GM23338 (cell line): Measurements from ENCODE around the gene ECE1. TPM values are rescaled to one million over a fixed set of nuclear protein-coding genes. Genes with fewer than 3 reads are reported as not detected.

Experiments
- ATAC-seq: fragments of 200-7000 bp; cut with Tn5 transposase; 3 replicates; pipeline ENCODE4 v1.9.1; 2020
- DNase-seq: peaks from one replicate; pipeline ENCODE4 v3.0.0-alpha.2; 2015; ENCODE audit warnings: low spot score
- H2AFZ ChIP-seq: fragments of 200-600 bp; sonication (generic); 2 replicates; pipeline ENCODE4 v1.8.0; 2016; ENCODE audit warnings: antibody characterized with exemption, mild to moderate bottlenecking, moderate library complexity
- H3F3A ChIP-seq: fragments of 200-600 bp; sonication (generic); replicated peaks from 2 replicates; pipeline ENCODE4 v1.8.0; 2017; ENCODE audit warnings: antibody characterized with exemption, mixed run types, low read depth
- H3K27ac ChIP-seq: fragments of 200-600 bp; sonication (generic); 2 replicates; pipeline ENCODE4 v1.6.1; 2016; ENCODE audit warnings: low read depth
- H3K27me3 ChIP-seq: fragments of 200-600 bp; sonication (generic); 2 replicates; pipeline ENCODE4 v1.8.0; 2016; ENCODE audit warnings: mild to moderate bottlenecking, mixed run types, moderate library complexity; ENCODE audit not compliant: insufficient read depth
- H3K36me3 ChIP-seq: fragments of 200-600 bp; sonication (generic); 2 replicates; pipeline ENCODE4 v1.8.0; 2016; ENCODE audit warnings: mild to moderate bottlenecking; ENCODE audit not compliant: insufficient read depth
- H3K4me1 ChIP-seq: fragments of 200-600 bp; sonication (generic); 2 replicates; pipeline ENCODE4 v1.8.0; 2016; ENCODE audit warnings: mild to moderate bottlenecking, moderate library complexity; ENCODE audit not compliant: insufficient read depth
- H3K4me2 ChIP-seq: fragments of 200-600 bp; sonication (generic); 2 replicates; pipeline ENCODE4 v1.7.1; 2017; ENCODE audit warnings: mixed run types
- H3K4me3 ChIP-seq: fragments of 200-600 bp; sonication (generic); 2 replicates; pipeline ENCODE4 v1.6.1; 2016; ENCODE audit warnings: mixed run types
- H3K79me2 ChIP-seq: fragments of 200-600 bp; sonication (generic); replicated peaks from 2 replicates; pipeline ENCODE4 v1.8.0; 2017; ENCODE audit warnings: mild to moderate bottlenecking; ENCODE audit not compliant: insufficient read depth
- H3K9me2 ChIP-seq: fragments of 200-600 bp; sonication (generic); 2 replicates; pipeline ENCODE4 v1.8.0; 2017; ENCODE audit not compliant: insufficient read depth
- H4K20me1 ChIP-seq: fragments of 200-600 bp; sonication (generic); replicated peaks from 2 replicates; pipeline ENCODE4 v1.8.0; 2017; ENCODE audit warnings: mild to moderate bottlenecking; ENCODE audit not compliant: insufficient read depth
- H3K27ac Mint-ChIP-seq: 2 replicates; pipeline ENCODE4 v1.8.0; 2020; ENCODE audit warnings: inconsistent platforms, mild to moderate bottlenecking, moderate library complexity, mixed read lengths
- H3K27me3 Mint-ChIP-seq: 3 replicates; pipeline ENCODE4 v1.8.0; 2022; ENCODE audit warnings: low read depth, mild to moderate bottlenecking, moderate library complexity, mixed read lengths, inconsistent platforms; ENCODE audit not compliant: insufficient read depth, poor library complexity
- H3K36me3 Mint-ChIP-seq: 3 replicates; pipeline ENCODE4 v1.8.0; 2021; ENCODE audit warnings: low read depth, mild to moderate bottlenecking, inconsistent platforms, moderate library complexity, mixed read lengths
- H3K4me1 Mint-ChIP-seq: 3 replicates; pipeline ENCODE4 v1.8.0; 2020; ENCODE audit warnings: mild to moderate bottlenecking, inconsistent platforms, mixed read lengths
- H3K4me3 Mint-ChIP-seq: 3 replicates; pipeline ENCODE4 v1.8.0; 2021; ENCODE audit warnings: moderate library complexity, mild to moderate bottlenecking, inconsistent platforms, mixed read lengths
- H3K9me3 Mint-ChIP-seq: 3 replicates; pipeline ENCODE4 v1.8.0; 2020; ENCODE audit warnings: moderate library complexity, mild to moderate bottlenecking, inconsistent platforms, mixed read lengths
- CREB1 ChIP-seq: fragments of 250-450 bp; sonication (Bioruptor Pico); IDR thresholded peaks from 2 replicates; pipeline ENCODE4 v1.5.0; 2020; ENCODE audit warnings: low read depth, mild to moderate bottlenecking, moderate library complexity
- CTCF ChIP-seq, 2 experiments: fragments of 200-600 bp in 1 of 2; sonication (generic) in 1 of 2; conservative IDR thresholded peaks; 2 replicates each; pipeline versions ENCODE4 v1.5.1 to v1.6.1; 2016 to 2017; ENCODE audit warnings: antibody characterized with exemption in 2 of 2, low read depth in 2 of 2, mild to moderate bottlenecking in 2 of 2, moderate library complexity in 1 of 2
- ETS1 ChIP-seq: IDR thresholded peaks from 2 replicates; pipeline ENCODE4 v1.6.1; 2016; ENCODE audit warnings: antibody characterized with exemption
- EZH2 ChIP-seq: fragments of 200-600 bp; sonication (generic); IDR thresholded peaks from one replicate; pipeline ENCODE4 v1.8.0; 2017; ENCODE audit warnings: antibody characterized with exemption, mild to moderate bottlenecking, low read depth; ENCODE audit not compliant: unreplicated experiment
- EZH2phosphoT487 ChIP-seq: fragments of 200-600 bp; sonication (generic); IDR thresholded peaks from one replicate; pipeline ENCODE4 v1.8.1; 2018; ENCODE audit warnings: antibody characterized with exemption; ENCODE audit not compliant: unreplicated experiment
- JUNB ChIP-seq: IDR thresholded peaks from one replicate; pipeline ENCODE4 v1.6.1; 2016; ENCODE audit warnings: antibody characterized with exemption; ENCODE audit not compliant: unreplicated experiment
- NANOG ChIP-seq: IDR thresholded peaks from 2 replicates; pipeline ENCODE4 v1.6.1; 2016; ENCODE audit warnings: antibody characterized with exemption, borderline replicate concordance
- POLR2AphosphoS5 ChIP-seq: IDR thresholded peaks from 2 replicates; pipeline ENCODE4 v1.6.1; 2016; ENCODE audit warnings: antibody characterized with exemption, low read depth
- REST ChIP-seq: IDR thresholded peaks from one replicate; pipeline ENCODE4 v1.6.1; 2018; ENCODE audit warnings: antibody characterized with exemption; ENCODE audit not compliant: unreplicated experiment
- STAT1 ChIP-seq: IDR thresholded peaks from one replicate; pipeline ENCODE4 v1.6.1; 2016; ENCODE audit warnings: antibody characterized with exemption; ENCODE audit not compliant: unreplicated experiment
- ZNF114 ChIP-seq: fragments of 250-450 bp; sonication (Bioruptor Pico); IDR thresholded peaks from 2 replicates; pipeline ENCODE4 v1.5.0; 2020; ENCODE audit warnings: mild to moderate bottlenecking, moderate library complexity
- ZNF331 ChIP-seq: fragments of 250-450 bp; sonication (Bioruptor Pico); IDR thresholded peaks from 2 replicates; pipeline ENCODE4 v1.5.0; 2020; ENCODE audit warnings: low read depth, mild to moderate bottlenecking, moderate library complexity
- polyA plus RNA-seq: library from polyadenylated mRNA; unstranded; fragments of >200 nt; fragmentation: Nextera tagmentation; extraction: Ambion mirVana; gene quantifications from 2 replicates; pipeline ENCODE4 v1.2.1, GENCODE V29; 2016
- total RNA-seq: library from RNA; depleted of rRNA; stranded (reverse); fragments of >200 nt; shearing (Covaris generic); gene quantifications from 2 replicates; pipeline ENCODE4 v1.2.3, GENCODE V29; 2014
- TF ChIP-seq, protein P1 (sequence below): fragments of 250-450 bp; sonication (Bioruptor Pico); IDR thresholded peaks from 2 replicates; pipeline ENCODE4 v1.5.0; 2020; ENCODE audit warnings: mild to moderate bottlenecking, moderate library complexity

The ECE1 gene
- total and polyA plus RNA-seq, 2 experiments from 2014 or later, result 11.0 to 45.0 TPM

- Mint-ChIP-seq H3K27me3 (peaks cover 7% of the 10 kb centered on the region), H3K4me1 (peaks cover 21% of the 10 kb centered on the region), H3K4me3 (no peak overlapping the region), H3K9me3 (no peaks in the 10 kb centered on the region), H3K36me3 (peaks cover 7% of the 10 kb centered on the region), H3K27ac (no peak overlapping the region)
- no peaks in the 10 kb centered on the region for H3K9me2 ChIP-seq
- H3K4me1 ChIP-seq, result peaks cover 13% of the 10 kb centered on the region
- no peak overlapping the region for H3K4me3 ChIP-seq
- ATAC-seq, result no peak
- TF ChIP-seq POLR2AphosphoS5, result no peak
- no peak for TF ChIP-seq REST
- TF ChIP-seq STAT1, result no peak
- no peak for TF ChIP-seq CREB1 (CRISPR knock-in tag)
- TF ChIP-seq, protein P1, sequence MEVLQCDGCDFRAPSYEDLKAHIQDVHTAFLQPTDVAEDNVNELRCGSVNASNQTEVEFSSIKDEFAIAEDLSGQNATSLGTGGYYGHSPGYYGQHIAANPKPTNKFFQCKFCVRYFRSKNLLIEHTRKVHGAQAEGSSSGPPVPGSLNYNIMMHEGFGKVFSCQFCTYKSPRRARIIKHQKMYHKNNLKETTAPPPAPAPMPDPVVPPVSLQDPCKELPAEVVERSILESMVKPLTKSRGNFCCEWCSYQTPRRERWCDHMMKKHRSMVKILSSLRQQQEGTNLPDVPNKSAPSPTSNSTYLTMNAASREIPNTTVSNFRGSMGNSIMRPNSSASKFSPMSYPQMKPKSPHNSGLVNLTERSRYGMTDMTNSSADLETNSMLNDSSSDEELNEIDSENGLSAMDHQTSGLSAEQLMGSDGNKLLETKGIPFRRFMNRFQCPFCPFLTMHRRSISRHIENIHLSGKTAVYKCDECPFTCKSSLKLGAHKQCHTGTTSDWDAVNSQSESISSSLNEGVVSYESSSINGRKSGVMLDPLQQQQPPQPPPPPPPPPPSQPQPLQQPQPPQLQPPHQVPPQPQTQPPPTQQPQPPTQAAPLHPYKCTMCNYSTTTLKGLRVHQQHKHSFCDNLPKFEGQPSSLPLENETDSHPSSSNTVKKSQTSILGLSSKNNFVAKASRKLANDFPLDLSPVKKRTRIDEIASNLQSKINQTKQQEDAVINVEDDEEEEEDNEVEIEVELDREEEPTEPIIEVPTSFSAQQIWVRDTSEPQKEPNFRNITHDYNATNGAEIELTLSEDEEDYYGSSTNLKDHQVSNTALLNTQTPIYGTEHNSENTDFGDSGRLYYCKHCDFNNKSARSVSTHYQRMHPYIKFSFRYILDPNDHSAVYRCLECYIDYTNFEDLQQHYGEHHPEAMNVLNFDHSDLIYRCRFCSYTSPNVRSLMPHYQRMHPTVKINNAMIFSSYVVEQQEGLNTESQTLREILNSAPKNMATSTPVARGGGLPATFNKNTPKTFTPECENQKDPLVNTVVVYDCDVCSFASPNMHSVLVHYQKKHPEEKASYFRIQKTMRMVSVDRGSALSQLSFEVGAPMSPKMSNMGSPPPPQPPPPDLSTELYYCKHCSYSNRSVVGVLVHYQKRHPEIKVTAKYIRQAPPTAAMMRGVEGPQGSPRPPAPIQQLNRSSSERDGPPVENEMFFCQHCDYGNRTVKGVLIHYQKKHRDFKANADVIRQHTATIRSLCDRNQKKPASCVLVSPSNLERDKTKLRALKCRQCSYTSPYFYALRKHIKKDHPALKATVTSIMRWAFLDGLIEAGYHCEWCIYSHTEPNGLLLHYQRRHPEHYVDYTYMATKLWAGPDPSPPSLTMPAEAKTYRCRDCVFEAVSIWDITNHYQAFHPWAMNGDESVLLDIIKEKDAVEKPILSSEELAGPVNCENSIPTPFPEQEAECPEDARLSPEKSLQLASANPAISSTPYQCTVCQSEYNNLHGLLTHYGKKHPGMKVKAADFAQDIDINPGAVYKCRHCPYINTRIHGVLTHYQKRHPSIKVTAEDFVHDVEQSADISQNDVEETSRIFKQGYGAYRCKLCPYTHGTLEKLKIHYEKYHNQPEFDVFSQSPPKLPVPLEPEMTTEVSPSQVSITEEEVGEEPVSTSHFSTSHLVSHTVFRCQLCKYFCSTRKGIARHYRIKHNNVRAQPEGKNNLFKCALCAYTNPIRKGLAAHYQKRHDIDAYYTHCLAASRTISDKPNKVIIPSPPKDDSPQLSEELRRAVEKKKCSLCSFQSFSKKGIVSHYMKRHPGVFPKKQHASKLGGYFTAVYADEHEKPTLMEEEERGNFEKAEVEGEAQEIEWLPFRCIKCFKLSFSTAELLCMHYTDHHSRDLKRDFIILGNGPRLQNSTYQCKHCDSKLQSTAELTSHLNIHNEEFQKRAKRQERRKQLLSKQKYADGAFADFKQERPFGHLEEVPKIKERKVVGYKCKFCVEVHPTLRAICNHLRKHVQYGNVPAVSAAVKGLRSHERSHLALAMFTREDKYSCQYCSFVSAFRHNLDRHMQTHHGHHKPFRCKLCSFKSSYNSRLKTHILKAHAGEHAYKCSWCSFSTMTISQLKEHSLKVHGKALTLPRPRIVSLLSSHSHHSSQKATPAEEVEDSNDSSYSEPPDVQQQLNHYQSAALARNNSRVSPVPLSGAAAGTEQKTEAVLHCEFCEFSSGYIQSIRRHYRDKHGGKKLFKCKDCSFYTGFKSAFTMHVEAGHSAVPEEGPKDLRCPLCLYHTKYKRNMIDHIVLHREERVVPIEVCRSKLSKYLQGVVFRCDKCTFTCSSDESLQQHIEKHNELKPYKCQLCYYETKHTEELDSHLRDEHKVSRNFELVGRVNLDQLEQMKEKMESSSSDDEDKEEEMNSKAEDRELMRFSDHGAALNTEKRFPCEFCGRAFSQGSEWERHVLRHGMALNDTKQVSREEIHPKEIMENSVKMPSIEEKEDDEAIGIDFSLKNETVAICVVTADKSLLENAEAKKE (CRISPR knock-in tag), result no peak
- no peak for TF ChIP-seq EZH2
- TF ChIP-seq ETS1, result no peak
- TF ChIP-seq CTCF (conservative IDR thresholded peaks at IDR 0.05; ENCODE audit: low read depth in 2 of 2), result no peak
- TF ChIP-seq EZH2phosphoT487, result no peak
- TF ChIP-seq JUNB, result no peak
- no peak for TF ChIP-seq ZNF331 (CRISPR knock-in tag)
- TF ChIP-seq NANOG, result no peak
- no peak for TF ChIP-seq ZNF114 (CRISPR knock-in tag)
- no peak for DNase-seq
- H3K27ac ChIP-seq, result no peak overlapping the region
- no peaks in the 10 kb centered on the region for H3K27me3 ChIP-seq
- no peak overlapping the region for H3K4me2 ChIP-seq
- no peak overlapping the region for H2AFZ ChIP-seq
- 0 out of 2 replicates have a peak, but pooled peaks cover 5% of the 10 kb centered on the region for H3F3A ChIP-seq
- no peaks in the 10 kb centered on the region for H4K20me1 ChIP-seq
- no peaks in the 10 kb centered on the region for H3K79me2 ChIP-seq
- H3K36me3 ChIP-seq, result no peaks in the 10 kb centered on the region
These were observed 31.7 kb downstream of the ECE1 start for GRCh38 chr1:21258331-21259134.
